Astrocyte of the cerebellum (primary cell): Measurements from ENCODE around the gene ZNF341.

Source experiments
- DNase-seq: peaks from one replicate; pipeline ENCODE4 v3.0.0-alpha.2; 2011; ENCODE audit warnings: low read depth
- H3K4me3 ChIP-seq: 2 replicates; pipeline ENCODE4 v1.5.1; 2011; ENCODE audit warnings: mild to moderate bottlenecking, low read depth, low read length, moderate library complexity
- CTCF ChIP-seq: IDR thresholded peaks from 2 replicates; pipeline ENCODE4 v1.5.1; 2012; ENCODE audit warnings: low read length, low read depth, moderate library complexity, mild to moderate bottlenecking; ENCODE audit errors: missing control alignments
- in situ Hi-C: cut with HindIII; loops from 2 replicates; pipeline ENCODE4 v1.10.0; 2017; ENCODE audit warnings: low sequenced_read_pairs

The ZNF341 gene

GRCh38 chr20:33817411-33817810 lies 85.6 kb downstream of the ZNF341 start:
- no peak overlapping the region for H3K4me3 ChIP-seq
- in situ Hi-C loops: no loop called here
- DNase-seq: no peak
- TF ChIP-seq CTCF: no peak

- no peak for TF ChIP-seq CTCF
- H3K4me3 ChIP-seq: no peak overlapping the region
- in situ Hi-C loops: no loop called here
- no peak for DNase-seq
Measured at GRCh38 chr20:33819456-33819855, 87.7 kb downstream of the ZNF341 start.

GRCh38 chr20:33820362-33820761 lies 88.6 kb downstream of the ZNF341 start:
- in situ Hi-C loops: no loop called here
- no peak overlapping the region for H3K4me3 ChIP-seq
- no peak for DNase-seq

GRCh38 chr20:33821270-33821836 lies 89.6 kb downstream of the ZNF341 start:
- DNase-seq: no peak
- no peak for TF ChIP-seq CTCF
- in situ Hi-C loops: no loop called here
- H3K4me3 ChIP-seq: no peak overlapping the region

More at GRCh38 chr20:33820362-33820761, 88.6 kb downstream of the ZNF341 start:
- TF ChIP-seq CTCF: no peak

- in situ Hi-C loops: no loop called here
- TF ChIP-seq CTCF: no peak
- no peak overlapping the region for H3K4me3 ChIP-seq
- no peak for DNase-seq
Measured at GRCh38 chr20:33822423-33822822, 90.6 kb downstream of the ZNF341 start.

GRCh38 chr20:33822991-33823390 lies 91.2 kb downstream of the ZNF341 start:
- TF ChIP-seq CTCF: no peak
- no peak overlapping the region for H3K4me3 ChIP-seq
- in situ Hi-C loops: no loop called here
- DNase-seq: no peak

- no peak for DNase-seq
- no peak for TF ChIP-seq CTCF
- in situ Hi-C loops: no loop called here
- no peak overlapping the region for H3K4me3 ChIP-seq
Measured at GRCh38 chr20:33824852-33825251, 93.1 kb downstream of the ZNF341 start.
